Stimulated activated CD4-positive, alpha-beta T cell treated with anti-CD3 and anti-CD28 coated beads, Interleukin-1b, Interleukin-23, amount 100 ng/mL, for 48 hours (primary cell): Measurements from ENCODE around the gene SLC39A11.
"Not testable (repeated sequence)": the region's sequence is repeated elsewhere in the genome, so short reads cannot be mapped to it uniquely, and the experiment has no call there.

Experiments
- DNase-seq: peaks from one replicate; pipeline ENCODE4 v3.0.0-alpha.2; 2020

SLC39A11 gene

DNA sequence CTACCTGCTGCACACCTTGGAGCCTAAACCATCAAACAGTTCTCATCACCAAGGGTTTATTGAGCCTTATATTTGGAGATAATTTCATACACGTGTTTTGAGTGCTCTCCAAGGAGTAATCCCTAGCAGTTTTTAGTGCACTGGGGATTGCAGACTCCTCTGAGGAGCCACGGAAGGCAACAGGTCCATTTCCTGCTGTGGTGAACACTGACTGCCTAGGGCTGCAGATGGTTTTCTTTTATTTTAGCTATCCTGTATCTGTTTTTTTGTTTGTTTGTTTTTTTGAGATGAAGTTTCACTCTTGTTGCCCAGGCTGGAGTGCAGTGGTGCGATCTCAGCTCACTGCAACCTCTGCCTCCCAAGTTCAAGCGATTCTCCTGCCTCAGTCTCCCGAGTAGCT lies 93.0 kb downstream of the SLC39A11 start:
- DNase-seq: not testable (repeated sequence)

- no peak for DNase-seq
Observed at GRCh38 chr17:72998343-72998742, 94.1 kb downstream of the SLC39A11 start.

- DNase-seq: no peak
Observed at GRCh38 chr17:72997559-72997958, 94.9 kb downstream of the SLC39A11 start.

GRCh38 chr17:72996791-72997190 lies 95.7 kb downstream of the SLC39A11 start:
- DNase-seq: no peak

DNA sequence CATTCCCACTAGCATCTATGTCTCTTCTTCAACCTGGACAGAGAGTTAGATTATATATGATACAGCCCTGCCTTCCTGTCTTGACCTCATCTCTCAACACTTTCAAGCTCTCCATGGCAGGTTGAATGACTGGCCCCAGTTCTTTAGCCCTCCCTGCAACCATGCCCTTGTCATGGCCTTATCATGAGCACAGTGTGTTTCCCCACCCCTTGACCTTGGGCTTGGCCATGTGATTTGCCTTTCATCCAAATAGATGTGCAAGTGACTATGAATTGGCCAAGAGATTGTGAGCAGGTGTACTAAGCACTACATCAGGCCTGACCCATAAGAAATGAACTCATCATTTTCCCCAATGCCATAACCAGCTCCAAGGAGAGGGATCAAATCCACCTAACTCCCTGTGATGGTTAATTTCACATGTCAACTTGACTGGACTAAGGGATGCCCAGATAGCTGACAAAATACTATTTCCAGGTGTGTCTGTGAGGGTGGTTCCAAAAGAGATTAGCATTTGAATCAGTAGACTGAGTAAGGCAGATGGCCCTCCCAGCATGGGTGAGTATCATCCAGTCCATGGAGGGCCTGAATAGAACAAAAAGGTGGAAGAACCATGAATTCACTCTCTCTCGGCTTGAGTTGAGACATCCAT lies 97.4 kb downstream of the SLC39A11 start:
- no peak for DNase-seq

GRCh38 chr17:72992783-72993467 lies 99.6 kb downstream of the SLC39A11 start:
- peak; percentile 20 for DNase-seq

- DNase-seq: no peak
Observed at GRCh38 chr17:72991651-72992050, 100.8 kb downstream of the SLC39A11 start.

DNA sequence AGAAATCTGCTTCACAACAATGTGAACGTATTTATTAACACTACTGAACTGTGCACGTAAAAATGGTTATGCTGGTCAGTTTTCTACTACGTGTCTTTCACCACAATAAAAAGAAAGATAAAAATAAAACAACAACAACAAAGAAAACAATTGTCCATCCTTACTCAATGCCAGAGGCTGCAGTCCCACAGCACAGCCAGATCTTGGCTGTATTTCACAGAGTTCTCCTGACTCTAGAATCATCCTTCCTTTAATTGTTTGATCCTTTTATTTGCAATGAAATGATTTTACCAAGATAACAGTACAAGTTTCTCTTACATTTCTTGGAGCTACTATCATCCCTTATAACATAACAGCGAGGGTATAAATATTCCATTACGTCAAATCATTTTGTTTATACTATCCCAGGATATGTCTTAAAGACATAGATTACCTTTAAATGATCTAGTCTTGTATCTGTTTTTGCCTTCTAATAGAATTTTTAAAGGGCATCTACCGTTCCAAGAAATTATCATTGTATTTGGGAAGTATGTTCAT lies 103.3 kb downstream of the SLC39A11 start:
- no peak for DNase-seq

DNA sequence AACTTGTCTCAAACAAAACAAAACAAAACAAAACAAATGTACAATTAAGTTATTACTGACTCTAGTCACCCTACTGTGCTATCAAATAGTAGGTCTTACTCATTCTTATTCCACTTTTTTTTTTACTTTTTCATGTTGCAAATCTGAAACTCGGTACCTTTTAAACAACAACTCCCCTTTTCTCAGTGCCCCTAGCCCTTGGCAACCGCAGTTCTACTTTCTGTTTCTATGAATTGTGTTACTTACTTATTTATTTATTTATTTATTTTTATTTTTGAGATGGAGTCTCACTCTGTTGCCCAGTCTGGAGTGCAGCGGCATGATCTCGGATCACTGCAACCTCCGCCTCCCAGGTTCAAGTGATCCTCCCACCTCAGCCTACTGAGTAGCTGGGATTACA lies 104.0 kb downstream of the SLC39A11 start:
- DNase-seq: no peak

DNA sequence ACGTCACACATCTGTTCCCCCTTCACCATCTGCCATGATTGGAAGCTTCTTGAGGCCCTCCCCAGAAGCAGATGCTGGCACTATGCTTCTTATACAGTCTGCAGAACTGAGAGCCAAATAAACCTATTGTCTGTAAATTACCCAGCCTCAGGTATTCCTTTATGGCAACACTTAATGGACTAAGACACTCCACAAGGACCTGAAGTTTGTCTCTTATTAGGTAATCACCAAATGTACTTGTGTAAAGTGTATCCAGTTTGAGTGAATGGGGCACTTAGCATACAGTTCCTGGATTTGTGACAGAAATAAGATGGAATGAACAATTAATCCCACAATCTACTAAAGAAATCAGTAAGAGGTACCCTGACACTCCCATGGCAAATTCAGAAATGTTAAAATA lies 105.3 kb downstream of the SLC39A11 start:
- no peak for DNase-seq

- DNase-seq: peak; percentile 55
Observed at GRCh38 chr17:72985882-72986720, 106.4 kb downstream of the SLC39A11 start.

DNA sequence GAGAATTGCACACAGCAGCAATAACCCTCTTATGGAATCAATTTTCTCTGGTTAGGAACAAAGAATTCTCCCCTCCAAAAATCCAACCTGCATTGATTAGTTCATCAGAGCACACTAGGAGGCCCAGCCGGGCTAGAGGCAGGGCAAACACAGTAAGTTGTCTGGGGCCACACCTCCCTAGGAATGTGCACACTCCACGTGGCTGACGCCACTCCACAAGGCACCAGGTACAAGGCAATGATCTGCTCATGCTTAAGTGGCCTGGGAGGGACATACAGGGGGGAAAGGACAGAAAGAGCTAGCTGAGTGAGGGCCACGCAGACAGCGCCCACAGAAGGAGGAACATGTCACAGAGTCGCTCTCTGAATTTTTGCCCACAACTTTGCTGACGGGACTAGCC lies 107.6 kb downstream of the SLC39A11 start:
- no peak for DNase-seq

DNA sequence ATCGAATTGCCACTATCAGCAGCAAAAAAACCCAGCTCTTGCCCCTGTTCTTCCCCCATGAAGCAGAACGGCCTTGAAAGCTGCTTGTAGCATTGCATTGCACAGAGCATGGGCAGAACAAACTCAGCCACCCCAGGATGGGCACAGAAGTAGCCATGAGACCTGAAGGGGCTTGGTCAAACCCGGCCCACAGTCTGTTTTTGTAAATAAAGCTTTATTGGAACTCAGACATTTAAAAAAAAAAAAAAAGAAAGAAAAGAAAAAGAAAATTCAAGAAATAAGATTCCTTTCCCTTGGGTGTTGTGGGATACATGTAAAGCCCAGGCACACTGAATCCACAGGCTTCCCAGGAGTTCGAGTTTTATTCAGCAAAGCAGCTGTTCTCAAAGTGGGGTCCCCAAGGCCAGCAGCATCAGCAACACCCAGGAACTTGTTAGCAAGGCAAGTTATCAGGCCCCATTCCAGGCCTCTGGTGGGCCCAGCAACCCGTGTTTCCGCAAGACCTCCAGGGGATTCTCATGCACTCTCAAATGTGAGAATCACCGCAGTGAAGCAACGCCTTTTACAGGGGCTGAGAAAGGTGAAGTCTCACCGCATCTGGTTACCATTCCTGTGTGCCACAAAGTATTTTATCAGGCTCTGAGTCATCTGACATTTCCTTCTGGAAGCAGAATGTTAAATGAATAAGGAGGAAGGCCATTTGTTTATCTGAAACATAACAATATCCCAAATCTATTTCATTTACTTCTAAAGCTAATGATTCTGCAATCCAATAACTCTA lies 108.2 kb downstream of the SLC39A11 start:
- DNase-seq: no peak

GRCh38 chr17:72982680-72983079 lies 109.8 kb downstream of the SLC39A11 start:
- DNase-seq: no peak

DNA sequence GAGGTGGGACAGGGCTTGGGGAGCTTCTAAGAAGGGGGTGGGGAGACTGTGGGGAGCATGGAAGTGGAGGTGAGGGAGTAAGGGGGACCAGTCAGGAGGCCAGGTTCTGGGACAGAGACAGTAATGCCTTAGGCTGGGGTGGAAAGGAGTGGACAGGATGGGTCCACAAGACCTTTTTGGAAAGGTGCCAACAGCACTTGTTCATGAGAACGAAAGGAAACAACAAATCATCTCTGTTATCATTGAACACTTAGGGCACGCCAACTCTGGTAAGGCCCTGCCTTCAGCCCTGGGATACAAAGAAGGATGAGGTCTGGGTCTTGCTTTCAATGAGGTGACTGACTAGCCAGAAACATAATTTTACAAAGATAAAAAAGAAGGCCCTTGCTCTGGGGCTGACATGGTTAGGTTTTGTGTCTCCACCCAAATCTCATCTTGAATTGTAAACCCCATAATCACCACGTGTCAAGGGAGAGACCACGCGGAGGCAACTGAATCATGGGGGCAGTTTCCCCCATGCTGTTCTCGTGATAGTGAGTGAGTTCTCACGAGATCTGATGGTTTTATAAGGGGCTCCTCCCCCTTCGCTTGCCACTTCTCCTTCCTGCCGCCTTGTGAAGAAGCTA lies 113.8 kb downstream of the SLC39A11 start:
- DNase-seq: no peak

DNA sequence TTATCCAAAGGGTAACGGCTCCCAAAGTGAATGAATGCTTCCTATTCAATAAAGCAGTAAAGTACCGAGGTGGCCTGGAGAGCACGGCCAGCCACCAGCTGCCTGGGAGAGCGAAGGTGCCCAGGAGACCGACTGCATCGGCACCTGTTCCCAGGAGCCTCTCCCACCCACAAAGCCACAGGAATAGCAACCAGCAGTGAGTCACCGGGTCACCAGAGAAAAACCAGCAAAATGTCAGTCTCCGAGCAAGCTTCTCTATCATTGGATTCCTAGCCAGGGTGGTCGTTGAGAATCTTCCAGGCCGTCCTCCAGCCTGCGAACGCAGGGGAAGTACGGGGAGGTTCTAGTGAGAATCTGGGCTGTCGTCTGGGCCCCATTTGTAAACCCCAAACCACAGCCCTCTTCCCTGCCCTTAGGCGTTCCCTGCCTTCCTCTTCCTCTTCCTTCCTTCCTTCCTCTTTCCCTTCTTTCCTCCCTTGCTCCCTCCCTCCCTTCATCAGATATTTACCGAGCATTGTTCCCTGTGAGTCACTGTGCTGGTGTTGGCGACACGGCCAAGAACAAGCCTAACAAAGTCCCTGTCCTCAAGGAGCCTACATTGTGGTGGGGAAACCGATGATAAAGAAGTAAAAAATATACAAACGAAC lies 114.6 kb downstream of the SLC39A11 start:
- no peak for DNase-seq

GRCh38 chr17:72976971-72977770 lies 115.3 kb downstream of the SLC39A11 start:
- no peak for DNase-seq

DNA sequence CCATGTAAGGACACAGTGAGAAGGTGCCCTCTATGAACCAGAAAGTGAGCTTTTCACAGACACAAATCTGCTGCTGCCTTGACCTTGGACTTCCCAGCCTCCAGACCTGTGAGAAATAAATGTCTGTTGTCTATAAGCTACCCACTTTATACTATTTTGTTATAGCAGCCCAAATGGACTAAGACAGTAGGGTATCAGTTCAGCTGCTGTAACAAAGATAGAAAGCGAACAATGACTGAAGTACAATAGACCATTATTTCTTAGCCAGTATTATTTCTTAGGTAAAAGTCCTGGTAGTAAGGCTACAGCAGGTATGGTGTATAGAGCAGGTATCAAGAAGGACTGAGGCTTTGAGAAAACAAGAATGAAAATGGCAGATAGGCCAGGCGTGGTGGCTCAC lies 117.0 kb downstream of the SLC39A11 start:
- DNase-seq: no peak

DNA sequence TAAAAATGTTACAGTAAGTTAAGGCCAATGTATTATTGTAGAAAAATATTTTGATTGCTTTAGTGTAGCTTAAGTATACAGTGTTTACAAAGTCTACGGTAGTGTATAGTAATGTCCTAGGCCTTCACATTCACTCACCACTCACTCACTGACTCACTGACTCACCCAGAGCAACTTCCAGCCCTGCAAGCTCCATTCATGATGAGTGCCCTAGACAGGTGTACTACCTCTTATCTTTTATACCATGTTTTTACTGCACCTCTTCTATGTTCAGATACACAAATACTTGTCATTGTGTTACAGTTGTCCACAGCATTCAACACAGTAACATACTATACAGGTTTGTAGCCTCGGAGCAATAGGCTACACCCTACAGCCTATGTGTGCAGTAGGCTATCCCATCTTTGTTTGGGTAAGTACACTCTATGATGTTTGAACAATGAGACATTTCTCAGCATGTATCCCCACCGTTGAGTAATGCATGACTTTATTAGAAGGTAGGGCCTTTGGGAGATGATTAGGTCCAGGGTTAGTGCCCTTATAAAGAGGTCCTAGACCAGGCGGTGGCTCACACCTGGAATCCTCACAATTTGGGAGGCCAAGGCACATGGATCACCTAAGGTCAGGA lies 117.8 kb downstream of the SLC39A11 start:
- no peak for DNase-seq

GRCh38 chr17:72972263-72972951 lies 120.1 kb downstream of the SLC39A11 start:
- DNase-seq: no peak
